AML-193 (cell line): Measurements from ENCODE around the gene VPS4A.

ENCODE experiments used
- DNase-seq, 2 experiments: peaks; one replicate each; lab custom pipeline; 2025; lab: John Stamatoyannopoulos, UW

The VPS4A gene

DNA sequence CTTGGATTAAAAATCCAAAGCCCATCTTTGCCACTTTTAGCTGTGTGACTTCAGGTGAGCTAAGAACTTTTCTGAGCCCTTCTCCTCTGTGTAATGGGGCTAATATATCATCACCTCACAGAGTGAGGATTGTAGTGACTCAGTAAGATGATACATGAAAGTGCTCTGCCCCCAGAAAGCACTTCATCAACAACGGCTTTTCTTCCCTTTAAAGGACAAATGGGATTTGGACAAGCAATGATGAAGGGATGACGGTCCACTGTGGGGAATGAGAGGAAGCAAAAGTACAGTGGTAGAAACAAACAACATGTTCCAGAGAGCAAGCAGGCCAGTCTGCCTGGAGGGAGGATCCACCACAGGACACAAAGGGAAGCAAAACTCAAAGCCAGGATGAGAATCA, 54.8 kb downstream of the VPS4A start:
- no peak for DNase-seq

GRCh38 chr16:69366431-69366830, 55.3 kb downstream of the VPS4A start:
- no peak for DNase-seq

- DNase-seq = no peak
Observed at GRCh38 chr16:69367980-69368379, 56.8 kb downstream of the VPS4A start.

DNA sequence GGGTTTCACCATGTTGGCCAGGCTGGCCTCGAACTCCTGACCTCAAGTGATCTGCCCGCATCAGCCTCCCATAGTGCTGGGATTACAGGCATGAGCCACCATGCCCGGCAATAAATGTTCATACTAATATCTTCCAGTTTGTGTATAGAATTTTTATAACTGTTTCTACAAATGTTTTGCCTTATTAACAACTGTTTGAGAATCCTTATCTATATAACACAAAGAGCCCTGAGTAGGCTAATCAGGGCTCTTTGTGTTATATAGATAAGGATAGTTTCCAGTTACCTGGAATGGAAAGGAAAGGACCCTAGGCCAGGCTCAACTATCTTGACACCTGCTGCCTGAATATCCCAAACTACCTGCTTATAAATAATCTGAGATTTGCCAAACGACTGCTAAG, 57.7 kb downstream of the VPS4A start:
- DNase-seq = no peak

DNA sequence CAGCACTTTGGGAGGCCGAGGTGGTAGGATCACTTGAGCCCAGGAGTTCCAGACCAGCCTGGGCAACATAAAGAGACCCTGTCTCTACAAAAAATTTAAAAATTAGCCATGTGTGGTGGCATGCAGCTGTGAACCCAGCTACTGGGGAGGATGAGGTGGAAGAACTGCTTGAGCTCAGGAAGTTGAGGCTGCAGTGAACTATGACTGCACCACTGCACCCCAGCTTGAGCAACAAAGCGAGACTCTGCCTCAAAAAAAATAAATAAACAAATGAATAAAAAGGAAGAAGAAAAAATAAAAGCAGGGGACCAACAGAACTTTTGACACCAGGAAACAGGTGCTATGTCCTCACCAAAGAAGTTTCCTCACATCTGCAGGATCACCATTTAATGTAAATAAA, 60.4 kb downstream of the VPS4A start:
- no peak for DNase-seq

DNA sequence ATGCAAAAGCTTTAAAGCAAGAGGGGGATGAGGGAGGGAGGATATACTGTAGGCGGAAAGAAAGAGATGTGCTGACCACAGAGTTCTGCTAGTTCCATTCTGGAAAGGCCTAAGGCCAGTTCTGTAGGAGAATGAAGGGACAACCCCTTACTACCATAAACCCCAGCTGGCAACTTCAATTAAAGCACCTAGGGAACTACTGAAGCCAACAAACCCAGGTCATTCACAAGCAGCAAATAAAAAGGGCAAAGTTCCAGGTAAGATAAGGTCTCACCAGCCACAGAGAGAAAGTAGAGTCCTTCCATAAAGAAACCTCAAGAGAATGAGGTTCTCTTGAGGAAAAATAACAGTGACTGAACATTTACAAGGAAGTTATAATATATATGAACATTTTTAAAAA, 61.9 kb downstream of the VPS4A start:
- no peak for DNase-seq
